DMS53 treated with DMSO at 0.1 percent for 48 hours (cell line): Measurements from ENCODE around the gene ZFP69.

Experiments
- DNase-seq: peaks from one replicate; lab custom pipeline; 2025; ENCODE audit not compliant: unreplicated experiment; lab: John Stamatoyannopoulos, UW

The ZFP69 gene

GRCh38 chr1:40508375-40509341 is 31.6 kb downstream of the ZFP69 start, which contains the start of gene EXO5:
Gene EXO5, plus strand, starts transcription at chr1:40508767. Its CDS starts 5,778 bp downstream, at chr1:40514545.
- peak; percentile 62 for DNase-seq

DNA sequence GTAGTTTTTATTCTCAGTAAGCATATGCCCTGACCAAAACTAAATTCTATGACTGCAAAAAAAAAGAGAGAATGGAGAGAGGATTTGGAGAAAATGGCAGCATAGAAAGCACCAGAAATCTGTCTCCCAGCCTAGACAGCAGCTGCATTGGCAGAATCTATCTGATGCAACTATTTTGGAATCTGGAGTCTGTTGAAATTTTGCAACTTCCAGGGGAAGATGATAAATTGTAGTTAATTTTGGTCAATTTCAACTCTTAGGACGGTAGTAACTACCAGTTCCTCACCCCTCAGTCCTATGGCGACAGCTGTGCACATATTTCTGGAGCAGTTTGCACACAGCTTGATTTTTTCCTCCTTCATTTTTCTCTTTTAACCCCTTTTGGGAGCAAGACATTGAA is 42.4 kb downstream of the ZFP69 start:
- DNase-seq = no peak

GRCh38 chr1:40530735-40531380 is 53.8 kb downstream of the ZFP69 start:
- DNase-seq = no peak

GRCh38 chr1:40531381-40532061 is 54.4 kb downstream of the ZFP69 start, which contains the start of gene ZNF684:
Gene ZNF684, plus strand, starts transcription at chr1:40531637. Its CDS starts 1,530 bp downstream, at chr1:40533167.
- peak; percentile 94 for DNase-seq

GRCh38 chr1:40532062-40532389 is 54.9 kb downstream of the ZFP69 start:
- DNase-seq = peak; percentile 48

DNA sequence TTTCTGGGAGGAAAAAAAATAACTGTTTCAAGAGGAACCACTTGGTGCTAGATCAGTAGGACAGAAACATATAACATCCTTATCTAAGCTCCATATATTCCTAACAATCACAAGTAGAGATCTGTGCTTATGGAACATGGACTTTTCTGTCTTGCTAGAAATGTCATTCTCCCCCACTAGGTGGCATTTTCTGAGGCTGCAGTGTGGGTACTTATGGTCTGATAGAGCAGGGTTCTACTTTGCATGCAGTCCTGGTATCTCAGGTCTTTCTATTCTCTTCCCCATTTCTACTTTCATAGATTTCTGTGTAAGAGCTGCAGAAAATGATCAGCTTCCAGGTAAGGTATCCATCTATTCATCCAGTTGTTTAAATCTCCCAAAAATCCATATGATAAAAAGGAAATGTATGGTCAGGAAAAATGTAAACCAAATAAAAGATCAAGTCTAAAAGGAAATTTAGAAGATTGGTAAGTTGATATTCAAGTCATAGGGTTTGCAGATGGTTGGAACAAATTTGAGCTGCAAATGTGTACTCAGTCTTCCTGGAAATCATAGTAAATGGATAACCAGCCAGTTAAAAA is 55.8 kb downstream of the ZFP69 start:
- DNase-seq = peak; percentile 48

GRCh38 chr1:40534589-40534988 is 57.5 kb downstream of the ZFP69 start:
- DNase-seq = no peak

GRCh38 chr1:40535732-40536131 is 58.6 kb downstream of the ZFP69 start:
- DNase-seq = no peak

GRCh38 chr1:40539338-40539737 is 62.2 kb downstream of the ZFP69 start:
- no peak for DNase-seq
